NT2/D1 (cell line): ENCODE results near the gene NEU4.

Experiments used
- SUZ12 ChIP-seq: IDR thresholded peaks from 2 replicates; pipeline ENCODE4 v1.6.1; 2011; ENCODE audit not compliant: insufficient read length, insufficient read depth; ENCODE audit errors: extremely low read depth
- YY1 ChIP-seq: IDR thresholded peaks from 2 replicates; pipeline ENCODE4 v1.6.1; 2011; ENCODE audit not compliant: insufficient read length, insufficient read depth
- ZNF274 ChIP-seq: IDR thresholded peaks from 2 replicates; pipeline ENCODE4 v1.6.1; 2011; ENCODE audit warnings: mild to moderate bottlenecking, low read depth, low read length

DNA sequence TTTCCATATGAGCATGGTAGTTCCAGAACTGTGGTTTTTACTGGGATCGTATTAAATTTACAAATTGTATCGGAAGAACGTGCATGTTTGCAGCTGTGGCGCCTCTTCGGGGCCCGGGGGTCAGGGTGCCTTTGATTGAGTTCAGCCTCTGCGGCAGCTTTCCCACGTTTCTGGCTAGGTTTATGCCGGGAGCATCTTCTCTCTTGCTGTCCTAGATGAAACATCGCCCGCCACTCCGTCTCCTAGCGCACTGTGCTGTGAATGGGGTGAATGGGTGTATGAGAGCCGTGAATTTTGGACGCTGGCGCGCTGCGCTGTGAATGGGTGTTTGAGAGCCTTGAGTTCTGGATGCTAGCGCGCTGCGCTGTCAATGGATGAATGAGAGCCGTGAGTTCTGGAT lies 37.4 kb downstream of the NEU4 start:
- TF ChIP-seq ZNF274 (no peak), YY1 (no peak), SUZ12 (no peak)
